HEK293T (cell line): Measurements from ENCODE around the gene FLT4.

Experiments
- CTCF ChIA-PET: fragments of 350-600 bp; formaldehyde crosslinking; extraction: SDS; loops from one replicate; lab custom pipeline; 2021; ENCODE audit warnings: antibody characterized with exemption, inconsistent platforms; lab: Yijun Ruan, JAX
- POLR2A ChIA-PET: fragments of 350-600 bp; formaldehyde crosslinking; extraction: SDS; loops from one replicate; lab custom pipeline; 2020; ENCODE audit warnings: antibody characterized with exemption, inconsistent platforms; lab: Yijun Ruan, JAX
- DNase-seq: peaks from one replicate; pipeline ENCODE4 v3.0.0; 2012; ENCODE audit warnings: mixed read lengths; ENCODE audit errors: extremely low spot score
- ARNT ChIP-seq: fragments of 450-650 bp; IDR thresholded peaks from 2 replicates; pipeline ENCODE4 v1.6.1; 2017; ENCODE audit warnings: mild to moderate bottlenecking
- BHLHE40 ChIP-seq: fragments of 450-650 bp; IDR thresholded peaks from 2 replicates; pipeline ENCODE4 v1.6.1; 2016; ENCODE audit warnings: mild to moderate bottlenecking, moderate library complexity, borderline replicate concordance
- CTBP1 ChIP-seq: fragments of 450-650 bp; IDR thresholded peaks from 2 replicates; pipeline ENCODE4 v1.6.1; 2016; ENCODE audit warnings: borderline replicate concordance
- ELF4 ChIP-seq: fragments of 450-650 bp; IDR thresholded peaks from 2 replicates; pipeline ENCODE4 v1.6.1; 2017; ENCODE audit warnings: antibody characterized with exemption
- FOXA1 ChIP-seq: fragments of 450-650 bp; IDR thresholded peaks from 2 replicates; pipeline ENCODE4 v1.6.1; 2016; ENCODE audit warnings: mild to moderate bottlenecking
- FOXK2 ChIP-seq: fragments of 450-650 bp; IDR thresholded peaks from 2 replicates; pipeline ENCODE4 v1.6.1; 2016; ENCODE audit warnings: mild to moderate bottlenecking
- FOXM1 ChIP-seq: fragments of 450-650 bp; IDR thresholded peaks from 2 replicates; pipeline ENCODE4 v1.6.1; 2017; ENCODE audit warnings: mild to moderate bottlenecking, borderline replicate concordance
- HDGF ChIP-seq: fragments of 450-650 bp; IDR thresholded peaks from 2 replicates; pipeline ENCODE4 v1.6.1; 2017; ENCODE audit warnings: antibody characterized with exemption, borderline replicate concordance
- L3MBTL2 ChIP-seq: fragments of 450-650 bp; conservative IDR thresholded peaks from 2 replicates; pipeline ENCODE4 v1.6.1; 2016; ENCODE audit warnings: mild to moderate bottlenecking
- LEF1 ChIP-seq: fragments of 450-650 bp; IDR thresholded peaks from 2 replicates; pipeline ENCODE4 v1.6.1; 2017; ENCODE audit warnings: mild to moderate bottlenecking, borderline replicate concordance
- NFRKB ChIP-seq: fragments of 450-650 bp; IDR thresholded peaks from 2 replicates; pipeline ENCODE4 v1.6.1; 2016; ENCODE audit warnings: mild to moderate bottlenecking, moderate library complexity
- SP1 ChIP-seq: fragments of 450-650 bp; IDR thresholded peaks from 2 replicates; pipeline ENCODE4 v1.6.1; 2017
- SUZ12 ChIP-seq: fragments of 450-650 bp; IDR thresholded peaks from 2 replicates; pipeline ENCODE4 v1.6.1; 2016; ENCODE audit warnings: mild to moderate bottlenecking
- TARDBP ChIP-seq: fragments of 450-650 bp; IDR thresholded peaks from 2 replicates; pipeline ENCODE4 v1.6.1; 2016
- ZNF384 ChIP-seq: fragments of 450-650 bp; IDR thresholded peaks from 2 replicates; pipeline ENCODE4 v1.6.1; 2016
- TF ChIP-seq, protein P1 (sequence below): fragments of 450-650 bp; IDR thresholded peaks from 2 replicates; pipeline ENCODE4 v1.6.1; 2016

The FLT4 gene

DNA sequence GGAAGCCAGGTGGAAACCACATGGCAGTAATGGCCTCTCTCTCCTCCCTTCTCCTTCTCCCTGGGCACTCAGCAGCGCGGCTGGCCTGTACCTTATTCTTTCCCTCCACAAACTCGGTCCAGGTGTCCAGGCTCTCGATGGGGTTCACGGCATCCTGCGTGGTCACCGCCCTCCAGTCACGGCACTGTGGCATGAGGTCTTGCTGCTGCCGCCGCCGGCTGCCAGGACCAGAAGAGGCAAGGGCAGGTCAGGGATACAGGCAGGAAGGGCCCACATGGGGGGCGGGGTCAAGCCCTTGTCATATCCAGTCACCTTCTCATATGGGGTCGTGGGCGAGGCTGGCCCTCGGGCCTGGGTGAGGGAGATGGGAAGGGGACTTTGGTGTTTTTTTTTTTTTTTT lies 25.6 kb downstream of the FLT4 start:
- DNase-seq = no peak
- ChIA-PET POLR2A (no interaction called here), CTCF (no interaction called here)
- TF ChIP-seq ZNF384 (no peak), FOXA1 (no peak)

DNA sequence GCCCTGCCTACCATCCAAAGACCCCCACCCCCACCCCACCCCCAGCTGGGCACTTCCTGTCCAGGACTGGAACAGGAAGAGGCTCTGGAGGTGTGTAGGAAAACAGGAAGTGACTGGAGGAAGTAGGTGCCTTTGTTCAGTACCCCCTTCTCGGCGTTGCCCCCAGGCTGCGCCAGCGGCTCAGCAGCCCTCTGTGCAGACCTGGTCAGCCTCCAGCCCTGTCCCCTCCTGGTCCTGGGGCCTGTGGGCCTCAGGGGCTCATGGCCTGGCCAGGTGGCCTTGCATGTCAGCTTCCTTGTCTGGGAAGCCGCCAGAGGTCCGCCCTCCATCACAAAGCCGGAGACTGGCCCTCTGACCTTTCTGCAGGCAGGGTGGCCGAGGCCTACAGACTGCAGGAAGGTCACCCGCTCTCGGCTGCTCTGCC lies 26.0 kb downstream of the FLT4 start:
- no peak for DNase-seq
- ChIA-PET CTCF (no interaction called here), POLR2A (no interaction called here)
- TF ChIP-seq CTBP1 = no peak

DNA sequence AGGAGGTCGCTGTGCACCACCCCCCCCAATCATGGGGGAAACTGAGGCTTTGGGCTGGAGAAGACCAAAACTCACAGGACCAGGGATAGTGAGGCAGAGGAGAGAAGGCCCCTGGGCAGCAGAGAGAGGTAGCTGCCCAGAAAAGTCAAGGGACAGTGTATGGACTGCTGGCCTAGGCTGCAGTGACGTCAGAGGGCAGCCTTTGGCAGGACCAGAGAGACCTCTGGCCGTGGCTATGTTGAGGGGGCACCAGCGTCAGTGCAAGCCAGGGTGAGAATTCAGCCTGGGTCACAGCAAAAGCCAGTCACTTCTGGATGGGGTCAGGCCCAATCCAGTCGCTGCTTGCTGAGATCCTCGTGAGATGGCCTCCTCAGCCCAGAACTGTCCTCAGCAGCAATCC lies 26.5 kb downstream of the FLT4 start:
- ChIA-PET CTCF (no interaction called here), POLR2A (no interaction called here)
- no peak for DNase-seq
- TF ChIP-seq L3MBTL2 (no peak), SUZ12 (no peak), TARDBP (no peak), ZNF384 (no peak)

DNA sequence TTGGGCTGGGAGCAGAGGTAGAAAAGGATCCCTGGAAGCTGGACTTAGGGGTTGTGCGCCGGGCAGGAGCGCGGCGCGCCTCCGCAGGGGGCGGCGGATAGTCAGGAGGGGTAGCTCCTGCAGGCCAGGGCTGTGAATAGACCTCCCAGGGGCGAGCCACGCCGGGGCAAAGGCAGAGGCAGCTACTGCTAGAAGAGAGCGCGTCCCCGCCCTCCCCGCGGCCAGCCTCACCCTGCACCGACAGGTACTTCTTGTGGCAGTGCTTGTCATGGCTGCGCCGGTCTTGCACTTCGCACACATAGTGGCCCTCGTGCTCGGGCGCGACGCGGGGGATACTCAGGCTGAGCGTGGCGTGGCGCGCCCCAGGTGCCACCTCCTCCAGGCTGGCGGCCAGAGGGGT lies 28.1 kb downstream of the FLT4 start:
- TF ChIP-seq FOXM1 = no peak
- TF ChIP-seq CTBP1 = no peak
- no peak for TF ChIP-seq SUZ12
- TF ChIP-seq LEF1 = no peak
- TF ChIP-seq, protein P1, sequence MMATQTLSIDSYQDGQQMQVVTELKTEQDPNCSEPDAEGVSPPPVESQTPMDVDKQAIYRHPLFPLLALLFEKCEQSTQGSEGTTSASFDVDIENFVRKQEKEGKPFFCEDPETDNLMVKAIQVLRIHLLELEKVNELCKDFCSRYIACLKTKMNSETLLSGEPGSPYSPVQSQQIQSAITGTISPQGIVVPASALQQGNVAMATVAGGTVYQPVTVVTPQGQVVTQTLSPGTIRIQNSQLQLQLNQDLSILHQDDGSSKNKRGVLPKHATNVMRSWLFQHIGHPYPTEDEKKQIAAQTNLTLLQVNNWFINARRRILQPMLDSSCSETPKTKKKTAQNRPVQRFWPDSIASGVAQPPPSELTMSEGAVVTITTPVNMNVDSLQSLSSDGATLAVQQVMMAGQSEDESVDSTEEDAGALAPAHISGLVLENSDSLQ = no peak
- no peak for TF ChIP-seq ELF4
- no peak for TF ChIP-seq ZNF384
- TF ChIP-seq HDGF = no peak
- no peak for TF ChIP-seq BHLHE40
- TF ChIP-seq FOXK2 = no peak
- no peak for TF ChIP-seq NFRKB
- TF ChIP-seq L3MBTL2 = no peak
- TF ChIP-seq TARDBP = no peak
- TF ChIP-seq FOXA1 = no peak
- no peak for TF ChIP-seq SP1
- no peak for TF ChIP-seq ARNT
- POLR2A ChIA-PET = interaction anchor here (0.5 kb wide), 1 partner anchor 16 kb away, joined by 3 read pairs; no protein-coding TSS in a partner anchor
- CTCF ChIA-PET = no interaction called here
- DNase-seq = no peak

DNA sequence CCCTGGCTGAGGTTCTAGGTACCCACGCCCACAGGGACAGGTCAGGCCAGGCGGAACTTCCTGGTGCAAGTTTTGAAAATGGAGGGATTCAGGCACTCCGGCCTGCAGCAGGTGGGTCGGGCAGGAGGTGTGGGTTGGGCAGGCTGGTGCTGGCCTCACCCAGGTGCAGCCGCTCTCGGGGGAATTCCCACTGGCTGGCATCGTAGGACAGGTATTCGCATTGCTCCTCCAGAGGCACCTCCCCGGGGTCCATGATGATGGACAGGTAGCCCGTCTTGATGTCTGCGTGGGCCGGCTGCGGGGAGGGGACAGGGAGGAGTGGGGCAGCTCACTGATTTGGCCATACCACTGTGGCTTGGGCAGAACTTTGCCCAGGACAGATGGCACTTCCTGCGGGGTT lies 29.4 kb downstream of the FLT4 start:
- ChIA-PET CTCF (interaction anchor here (0.8 to 1.6 kb wide), 4 partner anchors 10 to 45 kb away, joined by 3 to 11 read pairs (median 6); no protein-coding TSS in a partner anchor), POLR2A (interaction anchor here (0.8 to 1.9 kb wide), 4 partner anchors 14 to 99 kb away, joined by 3 to 10 read pairs (median 4); no protein-coding TSS in a partner anchor)
- TF ChIP-seq ARNT (no peak), NFRKB (no peak), L3MBTL2 (no peak), TARDBP (no peak), LEF1 (no peak), ELF4 (no peak), FOXA1 (no peak), HDGF (no peak), SP1 (no peak), CTBP1 (no peak), FOXK2 (no peak), SUZ12 (no peak), FOXM1 (no peak), ZNF384 (no peak), BHLHE40 (no peak)
- TF ChIP-seq, protein P1 = no peak
- no peak for DNase-seq

DNA sequence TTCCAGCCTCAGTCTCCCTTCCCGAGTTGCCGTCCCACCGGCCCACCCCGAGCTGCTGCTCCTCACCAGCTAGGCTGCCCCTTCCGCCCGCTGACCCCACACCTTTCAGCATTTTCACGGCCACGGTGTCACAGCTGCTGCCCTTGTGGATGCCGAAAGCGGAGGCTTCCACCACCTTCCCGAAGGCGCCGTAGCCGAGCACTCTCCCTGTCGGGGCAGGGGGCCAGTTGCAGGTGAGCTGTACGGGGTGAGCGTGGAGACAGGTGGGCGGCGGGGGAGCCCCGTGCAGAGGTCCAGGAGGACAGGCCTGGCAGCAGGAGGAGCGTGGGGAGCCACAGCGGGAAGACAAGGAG lies 29.9 kb downstream of the FLT4 start:
- CTCF ChIA-PET = interaction anchor here (0.6 to 1.6 kb wide), 12 partner anchors 10 to 553 kb away, joined by 3 to 11 read pairs (median 4); partner anchors contain the start of gene FLT4
- TF ChIP-seq ARNT (no peak), ZNF384 (no peak), BHLHE40 (no peak), L3MBTL2 (no peak), ELF4 (no peak), SUZ12 (no peak), NFRKB (no peak), CTBP1 (no peak), LEF1 (no peak), SP1 (no peak), FOXA1 (no peak), TARDBP (no peak), FOXM1 (no peak)
- TF ChIP-seq, protein P1 = no peak
- DNase-seq = no peak
- POLR2A ChIA-PET = interaction anchor here (0.5 to 1.9 kb wide), 9 partner anchors 8 to 887 kb away, joined by 3 to 10 read pairs (median 4); partner anchors contain the start of gene MAML1
